NT2/D1 (cell line): ENCODE data around the gene ITPR2.

Experiments
- SUZ12 ChIP-seq: IDR thresholded peaks from 2 replicates; pipeline ENCODE4 v1.6.1; 2011; ENCODE audit not compliant: insufficient read length, insufficient read depth; ENCODE audit errors: extremely low read depth
- ZNF274 ChIP-seq: IDR thresholded peaks from 2 replicates; pipeline ENCODE4 v1.6.1; 2011; ENCODE audit warnings: mild to moderate bottlenecking, low read depth, low read length

DNA sequence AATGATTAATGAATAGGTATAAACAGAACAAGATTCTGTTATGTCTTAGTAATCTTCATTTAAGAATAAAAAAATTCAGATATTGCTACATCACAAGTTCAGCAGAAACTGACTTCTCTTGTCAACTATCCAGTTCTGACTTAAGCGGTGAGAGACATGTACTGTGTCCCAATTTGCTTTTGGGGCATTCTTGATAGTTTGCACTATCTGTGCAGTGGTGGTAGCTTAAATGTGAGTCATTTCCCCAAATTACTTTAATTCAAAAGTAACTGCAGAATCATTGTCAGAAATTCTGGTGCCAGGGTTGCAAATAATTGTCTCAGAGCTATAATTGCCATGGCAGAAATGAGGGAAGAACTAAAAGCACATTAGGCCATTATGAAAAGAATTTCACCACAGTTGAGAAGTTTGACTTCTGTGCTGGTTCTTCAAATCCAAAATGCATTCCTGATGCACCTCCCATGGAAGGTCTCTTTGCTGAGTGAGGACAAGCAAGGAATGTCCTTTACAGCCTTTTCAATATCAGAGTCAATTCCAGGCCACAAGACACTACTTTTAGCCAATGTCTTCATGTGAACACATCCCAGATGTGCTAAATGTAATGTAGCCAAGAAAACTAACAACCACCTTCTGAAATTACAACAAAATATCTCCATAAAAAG lies 332.9 kb downstream of the ITPR2 start:
- no peak for TF ChIP-seq ZNF274
- TF ChIP-seq SUZ12, result no peak
